Hematopoietic multipotent progenitor cell treated with erythropoietin and hydrocortisone succinate and interleukin-3 and kit ligand, for 8 days (in vitro differentiated cells): Measurements from ENCODE around the gene USF1.
"Not testable (repeated sequence)": the region's sequence is repeated elsewhere in the genome, so short reads cannot be mapped to it uniquely, and the experiment has no call there.

Experiments
- DNase-seq: peaks from one replicate; pipeline ENCODE4 v3.0.0-alpha.2; 2015

The USF1 gene

DNA sequence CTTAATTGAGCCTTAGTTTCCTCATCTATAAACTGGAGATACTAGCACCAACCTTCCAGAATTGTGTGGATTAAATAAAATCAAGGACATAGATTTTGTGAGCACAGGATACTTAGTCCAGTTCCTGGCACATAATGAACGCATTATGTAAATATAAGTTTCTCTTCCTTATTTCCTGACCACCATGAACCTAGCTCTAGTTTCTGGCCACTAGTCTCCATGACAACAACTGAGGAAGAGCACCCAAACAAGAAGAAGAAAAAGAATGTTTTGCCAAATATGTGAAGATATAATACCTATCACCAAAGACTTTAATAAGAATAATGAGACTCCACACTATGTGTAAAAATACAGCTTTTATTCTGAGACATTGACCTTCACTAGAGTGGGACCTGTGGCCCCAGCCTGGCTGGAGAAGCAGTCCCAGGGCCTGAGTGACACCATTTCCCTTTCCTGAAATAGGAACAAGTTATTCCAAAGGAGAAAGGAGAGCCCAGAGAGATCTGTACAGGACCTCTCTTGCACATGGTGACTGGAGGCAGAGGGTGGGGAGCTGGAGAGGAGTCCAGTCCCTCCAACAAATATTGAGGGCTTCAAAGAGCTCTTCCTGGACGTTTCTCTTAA, 940 bp upstream of the USF1 start:
- no peak for DNase-seq

DNA sequence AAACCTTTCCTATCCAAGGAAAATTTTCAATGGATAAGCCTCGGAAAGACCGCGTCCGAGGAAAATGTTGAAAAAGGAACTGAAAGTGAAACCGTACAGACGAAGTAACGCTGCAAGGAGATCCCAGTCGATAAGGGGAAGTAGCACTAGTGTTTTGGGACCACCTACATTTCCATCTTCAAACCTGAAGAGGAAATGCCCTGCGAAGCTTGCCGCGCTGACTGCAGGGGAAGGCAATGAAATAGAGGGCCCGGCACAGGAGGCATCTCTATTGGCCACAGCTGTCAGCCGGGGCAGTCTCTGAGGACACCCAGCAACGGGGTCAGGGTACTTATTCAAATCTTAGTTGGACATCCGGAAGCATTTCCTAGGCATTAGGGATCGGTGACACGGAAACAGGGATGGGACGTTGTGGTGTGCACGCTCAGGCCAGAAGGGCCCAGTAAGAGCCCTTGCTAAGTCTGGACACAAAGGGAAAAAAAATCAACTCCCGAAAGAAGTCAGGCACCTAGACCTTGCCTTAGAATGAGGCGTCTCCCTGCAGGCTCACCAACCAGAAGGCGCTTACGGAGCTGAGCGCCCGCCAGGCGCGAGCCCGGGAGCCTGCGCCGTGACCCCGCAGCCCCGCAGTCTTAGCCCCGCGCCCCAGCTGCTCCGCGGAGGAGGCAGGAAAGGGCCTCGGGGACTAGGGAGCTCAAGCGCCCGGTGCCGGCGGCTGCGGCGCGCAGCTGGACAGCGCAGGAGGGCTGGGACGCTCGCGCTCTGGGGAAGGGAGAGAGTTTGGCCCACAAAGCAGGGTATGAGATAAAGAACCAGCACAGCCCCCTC, 655 bp downstream of the USF1 start:
- DNase-seq = peak; percentile 82

DNA sequence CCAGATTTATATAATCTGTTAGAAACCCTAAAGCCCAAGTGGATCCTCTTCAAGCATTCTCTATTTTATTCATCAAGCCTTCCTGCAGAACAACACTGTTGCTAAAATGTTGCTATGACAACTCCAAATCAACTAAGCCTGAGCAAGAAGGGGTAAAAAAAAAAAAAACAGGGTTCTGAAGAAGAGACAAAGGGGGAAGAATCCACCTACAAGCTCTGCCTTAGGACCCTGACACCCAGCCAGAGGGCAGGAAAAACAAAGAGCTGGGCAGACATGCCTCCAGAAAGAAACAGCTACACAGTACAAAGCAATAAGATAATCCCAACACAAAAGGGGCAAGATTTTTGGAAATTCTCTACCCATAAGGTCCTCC, 1.3 kb downstream of the USF1 start:
- no peak for DNase-seq

DNA sequence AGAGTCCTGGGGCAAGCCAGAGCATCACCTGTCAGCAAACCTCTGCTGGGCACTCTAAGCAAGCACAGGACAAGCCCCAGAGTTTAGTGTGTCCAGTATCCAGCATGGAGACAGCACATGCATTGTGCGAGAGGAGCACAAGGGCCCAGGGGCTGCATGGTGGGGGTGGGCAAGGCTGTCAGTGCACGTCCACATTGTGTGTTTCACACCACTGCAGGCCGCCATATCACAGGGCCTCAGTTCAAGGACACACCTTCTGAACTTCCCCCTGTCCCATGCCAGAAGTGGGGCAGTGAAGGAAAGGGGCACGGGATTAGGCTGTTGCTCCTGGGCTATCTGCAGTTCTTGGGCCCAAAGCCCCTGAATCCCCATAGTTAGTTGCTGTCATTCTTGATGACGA, 6.2 kb downstream of the USF1 start:
- DNase-seq = no peak

DNA sequence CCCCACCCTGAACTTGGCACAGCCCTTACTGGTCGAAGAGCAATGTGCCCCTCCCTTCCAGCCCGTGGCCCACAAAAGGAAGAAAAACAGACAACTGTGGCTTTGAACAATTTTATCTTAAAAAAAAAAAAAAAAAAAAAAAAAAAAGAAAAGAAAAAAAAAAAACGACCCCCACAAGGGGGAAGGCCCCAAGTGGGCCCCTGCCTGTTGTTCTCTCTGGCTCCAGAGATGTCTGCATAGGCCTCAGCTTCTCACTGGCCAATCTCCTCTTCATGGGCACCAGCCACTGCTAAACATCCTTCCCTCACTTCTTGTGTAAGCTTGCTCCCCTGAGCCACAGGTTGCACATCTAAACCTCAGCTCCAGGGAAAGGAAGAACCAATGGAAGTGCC, 6.6 kb downstream of the USF1 start:
- no peak for DNase-seq

DNA sequence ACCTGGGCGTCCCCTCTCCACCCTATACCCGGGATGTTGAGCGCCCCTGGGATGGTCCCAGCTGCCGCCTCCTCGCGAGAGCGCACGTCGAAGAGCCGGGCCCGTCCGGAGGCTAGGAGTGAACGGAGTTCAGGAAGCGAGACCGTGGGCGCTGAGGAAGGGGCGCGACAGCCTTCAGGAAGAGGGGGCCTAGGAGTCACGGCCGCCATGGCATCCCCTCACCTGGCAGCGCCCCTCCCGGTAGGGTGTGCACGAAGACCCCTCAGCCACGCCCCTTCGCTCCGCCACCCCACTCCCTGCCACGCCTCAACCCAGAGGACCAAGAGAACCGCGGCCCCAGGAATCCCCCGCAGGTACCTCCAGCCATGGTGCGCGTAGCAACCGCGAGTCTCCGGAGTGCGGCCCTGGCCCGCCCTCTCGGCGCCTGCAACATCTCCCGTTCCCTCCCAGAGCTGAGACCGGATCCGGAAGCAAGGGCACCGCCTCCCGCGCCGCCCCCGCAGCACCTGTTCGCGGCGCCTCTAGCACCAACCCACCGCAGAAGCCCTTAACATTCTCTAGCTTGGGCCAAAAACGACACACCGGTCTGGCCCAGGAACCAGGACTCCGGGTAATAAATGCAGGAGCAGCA, 7.1 kb downstream of the USF1 start, which contains the start of gene TSTD1:
Gene TSTD1, minus strand, starts transcription at position 442 of the 631 bp plus-strand sequence. Its CDS starts 75 bp downstream, at position 367.
- peak; percentile 75 for DNase-seq

DNA sequence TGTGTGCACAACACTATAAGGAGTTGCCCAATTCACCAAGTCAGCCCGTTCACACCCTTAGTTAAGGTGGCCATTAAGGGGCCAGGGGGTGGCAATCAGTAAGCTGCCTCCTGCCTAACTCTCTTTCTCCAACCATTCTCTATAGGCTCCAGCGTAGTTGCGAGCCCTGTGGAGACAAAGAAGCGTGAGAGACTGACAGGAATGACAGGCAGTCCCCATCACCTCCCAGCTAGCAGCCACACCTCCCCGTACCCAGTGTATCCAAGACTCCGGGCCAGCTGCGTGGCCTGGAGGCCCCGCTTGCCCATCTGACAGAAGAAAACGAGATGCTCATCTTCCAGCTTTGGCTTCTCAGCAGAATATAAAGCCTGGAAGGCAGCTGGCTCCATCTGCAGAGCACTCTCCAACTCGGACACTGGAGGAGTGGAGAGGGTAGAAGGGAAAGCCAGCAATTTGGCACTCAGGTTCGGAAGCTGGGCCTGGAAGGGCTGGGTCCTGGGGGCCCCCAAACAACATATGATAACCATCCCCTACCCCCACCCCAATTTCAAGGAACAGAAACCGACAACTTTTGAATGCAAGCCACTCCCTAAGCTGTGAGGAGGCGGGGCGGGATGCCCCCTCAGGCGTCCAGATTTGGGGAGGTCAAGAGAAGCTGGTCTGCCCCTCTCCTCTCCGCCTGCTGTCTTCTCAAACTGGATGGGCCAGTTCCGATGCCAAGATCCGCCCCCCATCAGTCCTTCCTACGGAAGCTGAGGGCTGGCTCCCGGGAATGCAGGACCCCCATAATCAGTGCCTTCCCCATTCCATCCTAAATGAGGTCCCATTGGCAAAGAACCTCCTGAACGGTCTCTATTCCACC, 7.9 kb downstream of the USF1 start:
- DNase-seq = no peak

DNA sequence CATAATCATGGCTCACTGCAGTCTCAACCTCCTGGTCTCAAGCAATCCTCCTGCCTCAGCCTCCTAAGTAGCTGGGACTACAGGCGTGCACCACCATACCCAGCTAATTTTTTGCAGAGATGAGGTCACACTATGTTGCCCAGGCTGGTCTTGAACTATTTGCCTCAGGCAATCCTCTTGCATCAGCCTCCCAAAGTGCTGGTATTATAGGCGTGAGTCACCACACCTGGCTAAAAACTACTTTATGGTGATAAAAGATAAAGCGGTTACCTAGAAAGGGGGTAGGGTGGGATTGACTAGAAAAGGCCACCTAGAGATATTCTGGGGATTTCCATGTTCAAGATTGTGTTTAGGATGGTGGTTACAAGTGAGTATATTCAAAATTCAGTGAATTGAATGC, 12.0 kb downstream of the USF1 start:
- DNase-seq = peak; percentile 27

DNA sequence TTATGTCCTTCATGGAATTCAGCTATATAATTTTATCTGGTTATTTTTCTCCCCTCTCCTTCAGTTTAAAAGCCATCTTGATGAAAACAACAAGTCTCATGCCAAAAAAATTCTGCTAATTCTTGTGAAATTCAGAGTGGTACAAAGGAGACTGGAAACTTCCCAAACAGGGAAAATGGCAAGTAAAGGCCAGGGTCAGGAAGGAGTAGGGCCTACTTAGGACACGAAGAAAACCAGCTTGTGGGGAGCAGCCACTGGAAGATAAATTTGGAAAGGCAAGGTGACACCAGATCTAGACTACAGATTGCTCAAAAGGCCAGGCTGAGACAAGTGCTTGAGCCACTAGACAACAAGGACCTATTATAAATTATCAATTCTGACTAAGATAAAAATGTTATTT, 13.4 kb downstream of the USF1 start:
- no peak for DNase-seq

DNA sequence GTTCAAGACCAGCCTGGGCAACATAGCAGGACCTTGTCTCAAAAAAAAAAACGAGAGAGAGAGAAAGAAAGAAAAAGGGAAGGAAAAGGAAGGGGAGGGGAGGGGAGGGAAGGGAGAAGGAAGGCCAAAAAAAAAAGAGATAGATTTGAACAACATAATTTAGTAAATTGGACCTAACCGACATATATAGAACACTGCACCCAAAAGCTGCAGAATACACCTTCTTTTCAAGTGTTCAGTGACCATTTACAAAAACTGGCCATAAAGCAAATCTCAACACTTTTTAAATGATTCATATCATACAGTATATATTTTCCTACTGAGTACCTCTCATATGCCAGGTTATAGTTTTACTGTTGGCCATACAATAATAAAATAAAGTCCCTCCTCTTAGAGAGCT, 13.9 kb downstream of the USF1 start:
- DNase-seq = no peak

DNA sequence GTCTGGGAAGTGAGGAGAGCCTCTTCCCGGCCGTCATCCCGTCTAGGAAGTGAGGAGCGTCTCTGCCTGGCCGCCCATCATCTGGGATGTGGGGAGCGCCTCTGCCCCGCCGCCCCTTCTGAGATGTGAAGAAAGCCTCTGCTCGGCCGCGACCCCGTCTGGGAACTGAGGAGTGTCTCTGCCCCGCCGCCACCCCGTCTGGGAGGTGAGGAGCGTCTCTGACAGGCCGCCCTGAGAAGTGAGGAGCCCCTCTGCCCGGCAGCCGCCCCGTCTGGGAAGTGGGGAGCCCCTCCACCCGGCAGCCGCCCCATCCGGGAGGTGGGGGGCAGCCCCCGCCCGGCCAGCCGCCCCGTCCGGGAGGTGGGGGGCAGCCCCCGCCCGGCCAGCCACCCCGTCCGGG, 16.3 kb downstream of the USF1 start:
- not testable (repeated sequence) for DNase-seq

DNA sequence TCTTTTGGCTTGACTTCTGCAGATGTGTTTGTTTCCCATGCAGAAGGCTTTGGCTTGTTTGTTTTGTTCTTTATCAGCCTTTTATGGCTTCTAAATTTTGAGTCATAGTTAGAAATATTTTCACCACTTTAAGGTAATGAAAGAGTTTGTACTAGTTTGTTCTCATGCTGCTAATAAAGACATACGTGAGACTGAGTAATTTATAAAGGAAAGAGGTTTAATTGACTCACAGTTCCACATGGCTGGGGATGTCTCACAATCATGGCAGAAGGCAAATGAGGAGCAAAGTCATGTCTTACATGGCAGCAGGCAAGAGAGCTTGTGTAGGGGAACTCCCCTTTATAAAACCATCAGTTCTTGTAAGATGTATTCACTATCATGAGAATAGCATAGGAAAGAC, 18.8 kb downstream of the USF1 start:
- DNase-seq = not testable (repeated sequence)

DNA sequence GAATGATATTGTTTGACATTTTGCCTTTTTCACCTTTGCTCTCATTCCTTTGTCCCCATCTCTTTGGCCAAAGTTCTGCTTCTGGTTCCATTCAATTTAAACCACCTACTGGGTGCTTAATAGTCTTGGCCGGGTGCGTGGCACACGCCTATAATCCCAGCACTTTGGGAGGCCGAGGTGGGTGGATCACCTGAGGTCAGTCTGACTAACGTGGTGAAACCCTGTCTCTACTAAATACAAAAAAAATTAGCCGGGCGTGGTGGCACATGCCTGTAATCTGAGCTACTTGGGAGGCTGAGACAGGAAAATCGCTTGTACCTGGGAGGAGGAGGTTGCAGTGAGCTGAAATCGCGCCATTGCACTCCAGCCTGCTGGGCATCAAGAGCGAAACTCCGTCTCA, 23.3 kb downstream of the USF1 start:
- not testable (repeated sequence) for DNase-seq

DNA sequence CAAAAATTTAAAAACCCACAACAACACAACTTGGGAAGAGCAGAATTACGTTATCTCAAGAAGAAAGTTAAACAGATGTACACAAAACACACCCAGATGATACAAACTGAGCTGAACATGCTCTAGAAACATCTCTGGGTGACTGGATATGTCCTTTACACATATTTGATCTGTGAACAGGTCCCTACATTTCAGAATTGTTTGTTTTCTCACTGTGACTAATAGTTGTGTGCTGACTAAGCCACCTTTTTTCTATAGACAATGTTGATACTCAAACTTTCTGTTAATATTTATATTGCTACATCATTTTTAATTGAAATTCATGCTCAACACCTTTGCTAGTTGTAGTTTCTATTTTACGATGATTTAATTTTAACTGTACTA, 23.8 kb downstream of the USF1 start:
- DNase-seq = no peak

DNA sequence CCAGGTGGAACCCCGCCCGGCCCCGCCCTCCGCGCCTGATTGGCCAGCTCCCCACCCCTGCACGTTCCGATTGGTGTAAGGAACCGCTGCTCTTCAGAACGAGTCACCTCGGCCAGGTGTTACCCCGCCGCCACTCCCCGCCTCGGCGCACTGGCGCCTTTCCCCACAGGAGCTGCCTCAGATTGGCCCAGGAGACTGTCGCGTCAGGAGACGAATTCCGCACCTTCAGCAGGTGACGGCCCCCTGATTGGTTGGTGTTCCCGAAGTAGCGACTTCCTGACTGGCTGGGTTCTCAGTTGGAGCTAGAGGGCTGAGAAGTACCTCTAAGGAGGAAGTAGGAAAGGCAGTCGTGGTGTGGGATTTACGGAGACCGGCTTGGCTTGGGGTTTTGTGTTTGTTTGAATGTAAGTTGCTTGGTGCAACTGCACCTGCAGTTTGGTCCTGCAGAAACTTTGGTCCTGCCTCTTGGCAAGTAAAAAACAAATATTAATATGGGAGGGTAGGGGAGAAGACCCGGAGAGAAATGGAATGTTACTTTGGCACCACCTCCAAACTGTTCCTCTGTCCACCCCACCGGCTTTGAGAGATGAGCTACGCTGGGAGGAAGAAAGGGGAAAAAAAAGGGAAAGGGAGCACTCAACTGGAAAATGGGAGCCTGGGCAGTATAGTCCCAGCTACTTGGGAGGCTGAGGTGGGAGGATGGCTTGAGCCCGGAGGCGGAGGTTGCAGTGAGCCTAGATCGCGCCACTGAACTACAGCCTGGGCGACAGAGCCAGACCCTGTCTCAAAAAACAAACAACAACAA, 24.4 kb downstream of the USF1 start:
- peak; percentile 88 for DNase-seq

DNA sequence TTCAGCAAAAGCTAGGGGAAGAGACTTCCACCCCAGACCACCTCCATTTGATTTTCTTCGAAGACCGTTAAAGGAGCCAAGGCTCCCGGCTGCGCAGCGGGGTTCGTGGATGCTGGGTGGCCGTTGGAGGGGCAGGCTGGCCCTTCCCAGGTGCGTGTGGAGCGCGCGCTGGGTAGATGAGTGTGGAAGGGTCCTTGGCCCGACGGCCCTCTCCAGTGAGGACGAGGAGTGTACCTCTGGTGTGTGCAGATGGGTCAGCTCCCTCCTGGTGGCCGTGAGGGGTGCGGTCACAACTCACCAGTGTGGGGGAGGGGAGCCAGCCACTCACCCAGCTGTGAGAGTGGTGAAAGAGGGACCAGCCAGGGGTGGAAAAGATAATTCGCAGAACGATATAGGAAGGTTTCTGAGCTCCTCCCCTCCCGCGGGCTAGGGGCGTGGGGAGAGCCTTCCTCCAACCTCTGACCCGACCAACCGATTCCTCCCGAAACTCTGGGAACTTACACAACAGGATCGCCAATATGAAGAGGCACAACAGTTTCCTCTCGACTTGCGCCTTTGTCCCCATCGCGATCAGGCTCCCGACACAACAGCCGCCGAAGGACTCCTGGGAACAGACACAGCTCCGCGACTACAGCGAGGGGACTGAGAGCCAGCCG, 25.1 kb downstream of the USF1 start, which contains the start of gene F11R:
Gene F11R, minus strand, starts transcription at position 644 of the 656 bp plus-strand sequence. Its CDS starts 79 bp downstream, at position 565.
- DNase-seq = peak; percentile 84

DNA sequence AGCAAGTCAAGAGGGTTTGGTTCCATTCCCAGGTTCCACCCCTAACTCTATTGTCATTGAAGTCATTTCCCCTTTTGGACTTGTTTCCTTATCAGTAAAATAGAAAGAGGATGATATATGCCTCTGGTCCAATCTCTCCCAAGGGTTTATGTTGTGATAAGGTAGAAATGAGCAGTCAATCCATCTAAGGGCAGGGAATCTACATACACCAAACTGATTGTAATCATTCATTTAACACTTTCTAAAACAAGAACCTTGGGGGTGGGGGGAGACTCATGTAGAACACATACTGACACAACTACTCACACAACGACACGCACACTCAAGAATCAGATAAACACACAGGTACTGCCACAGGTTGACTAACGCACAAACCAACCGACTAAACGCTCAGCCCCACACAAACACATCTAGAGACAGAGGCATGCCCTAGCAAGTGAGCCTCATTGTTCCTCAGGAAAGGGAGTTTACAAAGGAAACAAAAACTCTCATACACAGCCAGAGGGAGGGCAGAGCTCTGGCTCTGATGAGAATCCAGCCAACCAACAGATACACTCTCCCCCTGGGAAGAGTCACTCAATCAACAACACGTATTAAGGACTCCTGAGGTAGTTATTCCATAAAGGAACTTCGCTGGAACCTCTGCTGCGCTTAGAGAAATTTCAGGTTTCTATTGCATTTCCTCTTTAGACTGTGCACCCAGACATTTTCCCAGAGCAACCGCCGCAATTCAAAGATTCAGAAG, 25.9 kb downstream of the USF1 start:
- DNase-seq = peak; percentile 30

DNA sequence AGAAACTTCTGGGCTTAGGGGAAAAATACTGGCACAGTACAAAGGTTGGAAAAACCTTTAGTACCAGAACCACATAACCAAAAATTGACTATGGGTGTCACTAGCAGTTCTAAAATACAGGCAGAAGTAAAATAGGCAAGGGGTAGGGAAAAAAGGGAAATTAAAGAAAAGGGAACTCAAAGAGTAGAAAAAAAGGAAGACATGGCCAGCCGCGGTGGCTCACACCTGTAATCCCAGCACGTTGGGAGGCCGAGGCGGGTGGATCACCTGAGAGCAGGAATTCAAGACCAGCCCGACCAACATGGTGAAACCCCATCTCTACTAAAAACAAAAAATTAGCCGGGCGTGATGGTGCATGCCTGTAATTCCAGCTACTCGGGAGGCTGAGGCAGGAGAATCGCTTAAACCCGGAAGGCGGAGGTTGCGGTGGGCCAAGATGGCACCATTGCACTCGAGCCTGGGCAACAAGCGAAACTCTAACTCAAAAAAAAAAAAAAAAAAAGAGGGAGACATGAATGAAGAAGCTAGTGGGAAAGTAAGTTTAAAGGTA, 26.6 kb downstream of the USF1 start:
- not testable (repeated sequence) for DNase-seq

DNA sequence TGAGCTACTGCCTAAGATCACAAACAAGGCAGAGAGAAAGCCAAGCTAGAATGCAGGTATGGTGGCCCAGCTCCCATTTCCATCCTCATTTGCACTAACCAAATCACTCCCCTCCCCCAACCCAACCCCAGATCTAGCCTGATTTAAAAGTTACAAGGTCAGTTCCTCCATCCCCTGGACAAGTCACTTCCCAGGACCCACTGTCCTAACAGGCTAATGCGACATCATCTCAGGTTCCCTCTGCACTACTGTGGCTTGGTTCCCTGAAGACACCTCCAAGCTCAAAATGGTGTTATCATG, 27.2 kb downstream of the USF1 start:
- DNase-seq = no peak

DNA sequence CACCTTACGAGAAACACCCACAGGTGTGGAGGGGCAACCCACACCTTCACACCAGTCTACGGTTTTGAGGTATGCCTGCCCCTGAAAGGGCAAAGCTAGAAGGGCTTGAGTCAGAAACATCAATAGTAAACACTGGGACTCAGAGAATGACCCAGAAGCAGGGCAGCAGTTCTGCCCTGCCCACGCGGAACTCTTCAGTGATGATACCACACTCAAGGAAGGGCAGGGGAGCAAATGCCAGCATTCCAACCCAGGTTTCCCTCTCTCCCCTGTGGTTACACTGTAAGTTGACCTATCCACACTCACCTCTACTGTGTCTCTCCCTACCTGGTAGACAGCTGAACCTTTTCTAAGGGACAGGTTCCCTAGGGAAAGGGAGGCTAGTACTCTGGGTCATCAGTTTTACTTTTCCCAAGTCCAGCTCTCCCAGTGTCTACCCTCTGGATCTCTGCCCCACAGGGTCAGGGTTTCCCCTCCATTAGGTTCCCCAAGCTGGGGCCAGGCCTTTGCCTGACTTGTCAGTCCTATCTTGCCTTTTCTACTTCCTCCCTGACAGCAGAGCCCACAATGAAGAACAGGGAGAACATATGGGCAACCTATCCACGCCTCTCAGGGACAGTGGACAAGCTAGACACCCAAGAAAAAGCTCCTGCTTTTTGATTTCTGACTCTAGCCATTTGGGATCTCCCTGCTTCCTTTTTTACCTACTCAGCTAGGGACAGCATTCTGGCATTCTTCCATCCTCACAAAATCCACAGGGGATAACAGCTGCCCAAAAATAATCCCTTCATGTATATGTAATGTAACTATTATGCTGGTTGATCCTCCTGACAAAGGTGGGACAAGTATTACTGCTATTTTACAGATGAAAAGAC, 27.8 kb downstream of the USF1 start:
- no peak for DNase-seq
